ENCODE data around the gene PPP2R5E.
A peak's percentile ranks its signal among the peaks of the same experiment; 100 is the strongest.

Gene PPP2R5E

DNA sequence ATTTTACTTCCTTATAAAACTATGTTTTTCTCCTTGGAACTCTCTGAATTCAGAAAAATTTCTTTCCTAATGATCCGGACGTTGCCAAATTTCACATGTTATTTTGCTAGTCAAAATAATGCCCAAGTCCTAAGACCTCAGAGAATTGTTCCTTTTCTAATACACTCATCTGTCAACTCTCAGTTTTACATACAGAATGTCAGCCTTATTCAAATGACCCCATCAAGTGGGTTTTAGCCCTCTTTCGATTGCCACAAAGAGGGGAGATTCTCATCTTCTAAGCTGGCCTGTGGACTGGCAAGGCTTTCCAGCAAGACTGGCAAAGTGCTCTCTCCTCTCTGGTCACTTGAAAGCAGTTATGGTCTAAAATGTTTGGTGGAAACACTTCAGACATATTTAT, 125.2 kb downstream of the PPP2R5E start:
- TF ChIP-seq SIN3A (IDR thresholded peaks at IDR 0.05; ENCODE audit: borderline replicate concordance, insufficient read depth, low read length), result no peak
- no peak for TF ChIP-seq FOXP2 (optimal IDR thresholded peaks at IDR 0.05; ENCODE audit: borderline replicate concordance, extremely low read depth, extremely low read length, insufficient read depth)
- TF ChIP-seq TAF1 (IDR thresholded peaks at IDR 0.05; ENCODE audit: borderline replicate concordance, insufficient read depth, low read length), result no peak
- TF ChIP-seq, protein P1, sequence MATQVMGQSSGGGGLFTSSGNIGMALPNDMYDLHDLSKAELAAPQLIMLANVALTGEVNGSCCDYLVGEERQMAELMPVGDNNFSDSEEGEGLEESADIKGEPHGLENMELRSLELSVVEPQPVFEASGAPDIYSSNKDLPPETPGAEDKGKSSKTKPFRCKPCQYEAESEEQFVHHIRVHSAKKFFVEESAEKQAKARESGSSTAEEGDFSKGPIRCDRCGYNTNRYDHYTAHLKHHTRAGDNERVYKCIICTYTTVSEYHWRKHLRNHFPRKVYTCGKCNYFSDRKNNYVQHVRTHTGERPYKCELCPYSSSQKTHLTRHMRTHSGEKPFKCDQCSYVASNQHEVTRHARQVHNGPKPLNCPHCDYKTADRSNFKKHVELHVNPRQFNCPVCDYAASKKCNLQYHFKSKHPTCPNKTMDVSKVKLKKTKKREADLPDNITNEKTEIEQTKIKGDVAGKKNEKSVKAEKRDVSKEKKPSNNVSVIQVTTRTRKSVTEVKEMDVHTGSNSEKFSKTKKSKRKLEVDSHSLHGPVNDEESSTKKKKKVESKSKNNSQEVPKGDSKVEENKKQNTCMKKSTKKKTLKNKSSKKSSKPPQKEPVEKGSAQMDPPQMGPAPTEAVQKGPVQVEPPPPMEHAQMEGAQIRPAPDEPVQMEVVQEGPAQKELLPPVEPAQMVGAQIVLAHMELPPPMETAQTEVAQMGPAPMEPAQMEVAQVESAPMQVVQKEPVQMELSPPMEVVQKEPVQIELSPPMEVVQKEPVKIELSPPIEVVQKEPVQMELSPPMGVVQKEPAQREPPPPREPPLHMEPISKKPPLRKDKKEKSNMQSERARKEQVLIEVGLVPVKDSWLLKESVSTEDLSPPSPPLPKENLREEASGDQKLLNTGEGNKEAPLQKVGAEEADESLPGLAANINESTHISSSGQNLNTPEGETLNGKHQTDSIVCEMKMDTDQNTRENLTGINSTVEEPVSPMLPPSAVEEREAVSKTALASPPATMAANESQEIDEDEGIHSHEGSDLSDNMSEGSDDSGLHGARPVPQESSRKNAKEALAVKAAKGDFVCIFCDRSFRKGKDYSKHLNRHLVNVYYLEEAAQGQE (IDR thresholded peaks at IDR 0.05; ENCODE audit: insufficient read depth in 1 of 2, low read depth in 2 of 2, low read length in 2 of 2), result no peak
- TF ChIP-seq POLR2AphosphoS5 (IDR thresholded peaks at IDR 0.05; ENCODE audit: low read depth, low read length), result no peak

DNA sequence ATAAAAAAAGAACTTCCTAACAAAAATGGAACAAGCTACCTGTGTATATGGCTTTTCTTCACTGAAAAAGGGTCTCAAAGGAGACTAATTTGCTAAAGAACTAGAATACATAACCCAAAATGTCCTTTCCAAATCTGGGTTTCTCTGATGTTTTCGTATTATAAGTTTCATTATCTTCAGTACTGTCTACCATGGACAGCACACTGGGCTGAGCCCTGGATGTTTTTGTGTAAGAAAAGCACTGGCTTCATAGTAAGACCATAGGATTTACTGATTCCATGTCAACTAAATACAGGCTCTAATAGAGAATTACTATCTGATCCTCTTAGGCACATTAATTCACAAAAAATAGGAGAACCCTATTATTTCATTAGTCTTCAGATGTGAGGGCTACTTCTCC, 130.2 kb downstream of the PPP2R5E start:
- TF ChIP-seq FOXP2 (optimal IDR thresholded peaks at IDR 0.05; ENCODE audit: borderline replicate concordance, extremely low read depth, extremely low read length, insufficient read depth) (no peak), TAF1 (IDR thresholded peaks at IDR 0.05; ENCODE audit: borderline replicate concordance, insufficient read depth, low read length) (no peak), POLR2AphosphoS5 (IDR thresholded peaks at IDR 0.05; ENCODE audit: low read depth, low read length) (no peak), SIN3A (IDR thresholded peaks at IDR 0.05; ENCODE audit: borderline replicate concordance, insufficient read depth, low read length) (no peak)
- TF ChIP-seq, protein P1 (IDR thresholded peaks at IDR 0.05; ENCODE audit: insufficient read depth in 1 of 2, low read depth in 2 of 2, low read length in 2 of 2), result peak; percentile 68 to 81; a peak in 3 of 4 replicates

DNA sequence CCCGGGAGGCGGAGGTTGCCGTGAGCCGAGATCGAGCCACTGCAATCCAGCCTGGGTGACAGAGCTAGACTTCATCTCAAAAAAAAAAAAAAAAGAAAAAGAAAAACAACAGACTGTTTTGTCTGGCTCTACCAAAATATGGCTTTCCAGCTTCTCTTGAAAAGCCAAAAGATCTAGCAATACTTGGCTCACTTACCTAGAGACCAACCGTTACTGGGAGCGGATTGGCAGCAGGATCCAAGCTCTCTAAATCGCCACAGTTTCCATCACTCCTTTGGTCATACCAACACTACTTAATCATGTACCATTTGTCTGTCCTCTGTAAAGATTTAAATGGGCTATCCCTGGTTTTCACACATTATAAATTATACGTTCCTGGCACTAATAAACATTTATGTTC, 136.8 kb downstream of the PPP2R5E start:
- TF ChIP-seq TAF1 (IDR thresholded peaks at IDR 0.05; ENCODE audit: borderline replicate concordance, insufficient read depth, low read length) (no peak), FOXP2 (optimal IDR thresholded peaks at IDR 0.05; ENCODE audit: borderline replicate concordance, extremely low read depth, extremely low read length, insufficient read depth) (no peak), SIN3A (IDR thresholded peaks at IDR 0.05; ENCODE audit: borderline replicate concordance, insufficient read depth, low read length) (no peak), POLR2AphosphoS5 (IDR thresholded peaks at IDR 0.05; ENCODE audit: low read depth, low read length) (no peak)
- TF ChIP-seq, protein P1 (IDR thresholded peaks at IDR 0.05; ENCODE audit: insufficient read depth in 1 of 2, low read depth in 2 of 2, low read length in 2 of 2), result no peak

DNA sequence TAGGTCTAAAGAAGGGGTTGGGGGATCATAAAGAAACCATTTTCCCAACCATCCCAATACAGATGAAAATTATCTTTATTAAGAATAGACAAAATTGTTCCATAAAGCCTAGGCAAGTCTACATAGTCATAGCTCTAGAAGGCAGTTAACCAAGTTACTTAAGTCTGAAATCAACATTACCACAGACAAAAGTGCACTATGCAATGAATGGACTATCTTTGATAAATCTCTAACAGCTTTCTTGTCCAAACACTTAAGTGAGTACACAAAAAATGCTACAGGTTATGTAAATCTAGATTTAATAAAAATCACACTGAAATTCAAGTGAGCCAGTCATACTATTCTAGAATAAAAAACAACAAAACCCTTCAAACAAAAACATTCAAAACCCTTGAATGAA, 137.5 kb downstream of the PPP2R5E start:
- TF ChIP-seq POLR2AphosphoS5 (IDR thresholded peaks at IDR 0.05; ENCODE audit: low read depth, low read length), result no peak
- TF ChIP-seq SIN3A (IDR thresholded peaks at IDR 0.05; ENCODE audit: borderline replicate concordance, insufficient read depth, low read length), result no peak
- TF ChIP-seq, protein P1 (IDR thresholded peaks at IDR 0.05; ENCODE audit: insufficient read depth in 1 of 2, low read depth in 2 of 2, low read length in 2 of 2), result no peak
- TF ChIP-seq FOXP2 (optimal IDR thresholded peaks at IDR 0.05; ENCODE audit: borderline replicate concordance, extremely low read depth, extremely low read length, insufficient read depth), result no peak
- no peak for TF ChIP-seq TAF1 (IDR thresholded peaks at IDR 0.05; ENCODE audit: borderline replicate concordance, insufficient read depth, low read length)

DNA sequence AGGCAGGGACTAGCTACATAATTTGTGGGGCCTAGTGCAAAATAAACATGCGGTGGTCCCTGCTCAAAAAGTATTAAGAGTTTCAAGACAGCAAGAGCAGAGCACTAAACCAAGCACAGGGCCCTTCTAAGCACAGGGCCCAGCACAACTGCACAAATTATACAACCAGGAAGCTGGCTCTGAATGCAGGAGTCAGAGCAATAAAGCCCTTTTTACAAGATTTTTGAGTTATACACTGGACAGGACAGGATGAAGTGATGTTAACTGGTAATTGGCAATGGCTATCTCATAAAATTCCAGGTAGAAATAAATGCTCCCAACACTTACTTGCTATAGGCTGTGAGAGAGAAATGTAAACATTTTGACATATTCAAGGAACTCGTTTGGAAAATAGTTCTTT, 138.3 kb downstream of the PPP2R5E start:
- TF ChIP-seq SIN3A (IDR thresholded peaks at IDR 0.05; ENCODE audit: borderline replicate concordance, insufficient read depth, low read length) (no peak), TAF1 (IDR thresholded peaks at IDR 0.05; ENCODE audit: borderline replicate concordance, insufficient read depth, low read length) (no peak), FOXP2 (optimal IDR thresholded peaks at IDR 0.05; ENCODE audit: borderline replicate concordance, extremely low read depth, extremely low read length, insufficient read depth) (no peak), POLR2AphosphoS5 (IDR thresholded peaks at IDR 0.05; ENCODE audit: low read depth, low read length) (no peak)
- TF ChIP-seq, protein P1 (IDR thresholded peaks at IDR 0.05; ENCODE audit: insufficient read depth in 1 of 2, low read depth in 2 of 2, low read length in 2 of 2), result no peak
